Measurements from ENCODE around the gene NT5C2.
"Not testable (repeated sequence)": the region's sequence is repeated elsewhere in the genome, so short reads cannot be mapped to it uniquely, and the experiment has no call there.

The NT5C2 gene

DNA sequence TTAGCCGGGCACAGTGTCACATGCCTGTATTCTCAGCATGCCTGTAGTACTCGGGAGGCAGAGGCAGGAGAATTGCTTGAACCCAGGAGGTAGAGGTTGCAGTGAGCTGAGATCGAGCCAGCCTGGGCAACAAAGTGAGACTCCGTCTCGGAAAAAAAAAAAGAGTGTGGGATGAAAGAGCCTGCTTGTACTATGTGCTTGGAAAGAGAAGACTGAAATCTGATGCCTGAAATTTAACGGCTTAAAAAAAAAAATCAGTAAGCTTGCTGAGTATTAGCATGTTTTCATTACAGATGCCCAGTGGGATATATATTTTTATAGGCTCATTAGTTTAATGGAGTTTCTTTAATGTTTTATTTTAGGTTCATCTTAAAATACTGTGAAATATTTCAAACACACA lies 4.2 kb downstream of the NT5C2 start:
- DNase-seq = no peak
- TF ChIP-seq GATA1 (IDR thresholded peaks at IDR 0.05; ENCODE audit: low read depth, low read length) (no peak), POLR2A (IDR thresholded peaks at IDR 0.05; ENCODE audit: low read length) (no peak)

- DNase-seq = no peak
- TF ChIP-seq POLR2A (IDR thresholded peaks at IDR 0.05; ENCODE audit: low read length) = no peak
- no peak for TF ChIP-seq GATA1 (IDR thresholded peaks at IDR 0.05; ENCODE audit: low read depth, low read length)
Observed at GRCh38 chr10:103186128-103186527, 6.9 kb downstream of the NT5C2 start.

- TF ChIP-seq POLR2A (IDR thresholded peaks at IDR 0.05; ENCODE audit: low read length) (no peak), GATA1 (IDR thresholded peaks at IDR 0.05; ENCODE audit: low read depth, low read length) (no peak)
- DNase-seq = no peak
Observed at GRCh38 chr10:103184615-103185014, 8.5 kb downstream of the NT5C2 start.

GRCh38 chr10:103183991-103184451 lies 9.1 kb downstream of the NT5C2 start:
- DNase-seq = not testable (repeated sequence)

- DNase-seq = peak in 1 of 2 experiments; percentile 14
- TF ChIP-seq POLR2A (IDR thresholded peaks at IDR 0.05; ENCODE audit: low read length) = no peak
- TF ChIP-seq GATA1 (IDR thresholded peaks at IDR 0.05; ENCODE audit: low read depth, low read length) = no peak
Observed at GRCh38 chr10:103181244-103181643, 11.8 kb downstream of the NT5C2 start.

DNA sequence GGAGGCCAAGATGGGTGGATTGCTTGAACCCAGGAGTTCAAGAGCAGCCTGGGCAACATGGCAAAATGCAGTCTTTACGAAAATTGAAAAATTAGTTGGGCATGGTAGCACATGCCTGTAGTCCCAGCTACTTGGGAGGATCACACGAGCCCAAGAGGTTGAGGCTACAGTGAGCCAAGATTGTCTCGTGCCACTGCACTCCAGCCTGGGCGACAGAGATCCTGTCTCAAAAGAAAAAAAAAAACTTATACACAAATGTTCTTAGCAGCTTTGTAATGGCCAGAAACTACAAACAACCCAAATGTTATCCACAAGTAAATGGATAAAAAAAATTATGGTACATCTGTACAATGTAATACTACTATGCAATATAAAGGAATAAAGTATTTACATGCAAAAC lies 12.6 kb downstream of the NT5C2 start:
- DNase-seq = no peak

DNA sequence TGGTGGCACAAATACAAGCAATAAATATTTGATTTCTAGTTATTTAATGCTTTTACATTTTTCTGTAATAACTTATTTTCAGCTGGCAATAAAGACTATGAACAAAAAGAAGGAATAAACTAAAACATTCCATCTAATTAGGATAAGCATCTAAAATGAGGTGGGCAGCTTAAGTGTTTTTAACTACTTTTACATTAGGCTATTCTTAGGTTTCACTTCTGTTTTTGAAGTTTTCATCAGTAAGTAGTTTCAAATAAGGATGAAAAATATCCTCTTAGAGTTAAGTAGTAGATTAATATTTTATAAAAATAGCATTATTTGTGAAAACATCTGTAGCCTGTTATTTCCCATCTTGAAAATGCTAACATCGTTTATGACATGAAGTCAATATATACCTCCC lies 15.9 kb downstream of the NT5C2 start:
- TF ChIP-seq POLR2A (IDR thresholded peaks at IDR 0.05; ENCODE audit: low read length) = no peak
- no peak for DNase-seq

More for the DNA sequence above, 12.6 kb downstream of the NT5C2 start:
- TF ChIP-seq POLR2A (IDR thresholded peaks at IDR 0.05; ENCODE audit: low read length) (no peak), GATA1 (IDR thresholded peaks at IDR 0.05; ENCODE audit: low read depth, low read length) (no peak)

- no peak for DNase-seq
- TF ChIP-seq POLR2A (IDR thresholded peaks at IDR 0.05; ENCODE audit: low read length) (no peak), GATA1 (IDR thresholded peaks at IDR 0.05; ENCODE audit: low read depth, low read length) (no peak)
Observed at GRCh38 chr10:103175580-103176285, 17.3 kb downstream of the NT5C2 start.

- DNase-seq = not testable (repeated sequence)
Observed at GRCh38 chr10:103174324-103174723, 18.7 kb downstream of the NT5C2 start.

- DNase-seq = no peak
- TF ChIP-seq POLR2A (IDR thresholded peaks at IDR 0.05; ENCODE audit: low read length) = no peak
- no peak for TF ChIP-seq GATA1 (IDR thresholded peaks at IDR 0.05; ENCODE audit: low read depth, low read length)
Observed at GRCh38 chr10:103171278-103171677, 21.8 kb downstream of the NT5C2 start.

- no peak for TF ChIP-seq POLR2A (IDR thresholded peaks at IDR 0.05; ENCODE audit: low read length)
- no peak for TF ChIP-seq GATA1 (IDR thresholded peaks at IDR 0.05; ENCODE audit: low read depth, low read length)
- DNase-seq = no peak
Observed at GRCh38 chr10:103168438-103168837, 24.6 kb downstream of the NT5C2 start.

DNA sequence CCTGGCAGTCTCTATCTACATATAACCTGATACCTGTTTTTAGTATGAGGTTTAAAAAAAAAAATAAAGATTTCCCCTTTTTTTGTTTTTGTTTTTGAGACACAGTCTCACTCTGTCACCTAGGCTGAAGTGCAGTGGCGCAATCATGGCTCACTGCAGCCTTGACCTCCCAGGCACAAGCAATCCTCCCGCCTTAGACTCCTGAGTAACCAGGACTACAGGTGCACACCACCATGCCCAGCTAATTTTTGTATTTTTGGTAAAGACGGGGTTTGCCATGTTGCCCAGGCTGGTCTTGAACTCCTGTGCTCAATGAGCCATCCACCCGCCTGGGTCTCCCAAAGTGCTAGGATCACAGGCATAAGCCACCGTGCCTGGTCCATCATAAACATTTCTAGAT lies 25.5 kb downstream of the NT5C2 start:
- not testable (repeated sequence) for DNase-seq

DNA sequence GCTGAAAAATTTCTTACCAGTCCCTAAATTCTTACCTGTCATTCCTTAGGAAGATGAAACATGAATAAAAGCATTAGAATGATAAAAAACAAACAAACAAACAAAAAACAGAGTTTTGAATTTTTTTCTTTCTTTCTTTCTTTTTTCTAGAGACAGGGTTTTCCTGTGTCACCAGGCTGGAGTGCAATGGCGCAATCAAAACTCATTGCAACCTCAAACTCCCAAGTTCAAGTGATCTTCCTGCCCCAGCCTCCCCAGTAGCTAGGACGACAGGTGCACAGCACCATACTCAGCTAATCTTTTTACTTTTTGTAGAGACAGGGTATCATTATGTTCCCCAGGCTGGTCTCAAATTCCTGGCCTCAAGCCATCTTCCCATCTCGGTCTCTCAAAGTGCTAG lies 26.5 kb downstream of the NT5C2 start:
- DNase-seq = no peak
- TF ChIP-seq POLR2A (IDR thresholded peaks at IDR 0.05; ENCODE audit: low read length) = no peak

- not testable (repeated sequence) for DNase-seq
Observed at GRCh38 chr10:103163766-103164403, 29.2 kb downstream of the NT5C2 start.

GRCh38 chr10:103157246-103157645 lies 35.8 kb downstream of the NT5C2 start:
- TF ChIP-seq POLR2A (IDR thresholded peaks at IDR 0.05; ENCODE audit: low read length) = no peak
- TF ChIP-seq GATA1 (IDR thresholded peaks at IDR 0.05; ENCODE audit: low read depth, low read length) = no peak
- DNase-seq = no peak
